HepG2 (cell line): ENCODE data around the gene ADGRB2. TPM values are rescaled to one million over a fixed set of nuclear protein-coding genes. Genes with fewer than 3 reads are reported as not detected.

Experiments used
- ATAC-seq: fragments of 200-7000 bp; cut with Tn5 transposase; 3 replicates; pipeline ENCODE4 v1.9.1; 2020; ENCODE audit warnings: mild to moderate bottlenecking, moderate library complexity
- BruUV-seq: library from RNA; stranded (reverse); fragments of 400-500 nt; replicated peaks from 2 replicates; lab custom pipeline; 2021; lab: Mats Ljungman, UMichigan
- CTCF ChIA-PET: fragments of 300-600 bp; formaldehyde crosslinking; extraction: SDS; loops from one replicate; lab custom pipeline; 2021; ENCODE audit warnings: low total read pairs, inconsistent platforms, low intra/inter-chr PET ratio; lab: Yijun Ruan, JAX
- POLR2A ChIA-PET: fragments of 350-600 bp; sonication (Branson Sonifier 250); formaldehyde crosslinking; loops from one replicate; lab custom pipeline; 2020; ENCODE audit warnings: antibody characterized with exemption, inconsistent platforms; lab: Yijun Ruan, JAX
- DNase-seq: peaks from one replicate; pipeline ENCODE4 v3.0.0-alpha.2; 2015; ENCODE audit warnings: low spot score
- FAIRE-seq: peaks from 3 replicates; lab custom pipeline; 2011; peaks lifted over from hg19 to GRCh38; lab: Jason Lieb, UNC
- H2AFZ ChIP-seq: one replicate; pipeline ENCODE4 v1.6.1; 2011; ENCODE audit warnings: low read length, inconsistent platforms
- H3K27ac ChIP-seq: fragments of 300-600 bp; 3 replicates; pipeline ENCODE4 v1.8.0; 2011; ENCODE audit warnings: mixed run types, mild to moderate bottlenecking, mixed read lengths, low read length, inconsistent platforms; ENCODE audit not compliant: insufficient read depth; ENCODE audit errors: extremely low read length
- H3K27me3 ChIP-seq, 2 experiments: fragments of 200-600 bp in 1 of 2; 2 replicates in 1 of 2; 3 replicates in 1 of 2; pipeline versions ENCODE4 v1.6.0 to v1.8.0; 2011; ENCODE audit warnings: low read length in 2 of 2, mild to moderate bottlenecking in 2 of 2, moderate library complexity in 2 of 2, inconsistent platforms in 1 of 2; ENCODE audit not compliant: insufficient read depth in 2 of 2, control insufficient read depth in 1 of 2
- H3K36me3 ChIP-seq, 2 experiments: fragments of 200-600 bp in 1 of 2; replicated peaks in 1 of 2; 2 replicates in 1 of 2; 3 replicates in 1 of 2; pipeline versions ENCODE4 v1.5.1 to v1.8.0; 2011; ENCODE audit warnings: low read length in 2 of 2, inconsistent platforms in 1 of 2; ENCODE audit not compliant: insufficient read depth in 2 of 2, control insufficient read depth in 1 of 2
- H3K4me1 ChIP-seq: 2 replicates; pipeline ENCODE4 v1.5.1; 2012; ENCODE audit warnings: low read length, inconsistent platforms; ENCODE audit not compliant: insufficient read depth
- H3K4me2 ChIP-seq: 2 replicates; pipeline ENCODE4 v1.6.0; 2011; ENCODE audit warnings: low read depth, low read length, inconsistent platforms
- H3K4me3 ChIP-seq, 3 experiments: fragments of 200-600 bp in 1 of 3; sonication (generic), shearing (Covaris generic) in 1 of 3; replicated peaks in 1 of 3; 2 replicates each; pipeline ENCODE4 v1.5.1; 2011 to 2016; ENCODE audit warnings: low read length in 3 of 3, inconsistent platforms in 2 of 3, low read depth in 2 of 3, mild to moderate bottlenecking in 2 of 3, control low read depth in 1 of 3, mixed read lengths in 1 of 3; ENCODE audit not compliant: insufficient read depth in 1 of 3
- H3K79me2 ChIP-seq: one replicate; pipeline ENCODE4 v1.6.1; 2011; ENCODE audit warnings: low read length, inconsistent platforms; ENCODE audit not compliant: insufficient read depth
- H3K9ac ChIP-seq: 2 replicates; pipeline ENCODE4 v1.6.0; 2011; ENCODE audit warnings: mild to moderate bottlenecking, low read depth, low read length, inconsistent platforms; ENCODE audit not compliant: insufficient read depth
- H3K9me3 ChIP-seq: 2 replicates; pipeline ENCODE4 v1.5.1; 2012; ENCODE audit warnings: mild to moderate bottlenecking, low read length
- H4K20me1 ChIP-seq: 2 replicates; pipeline ENCODE4 v1.6.0; 2011; ENCODE audit warnings: inconsistent platforms, mild to moderate bottlenecking, low read length, moderate library complexity; ENCODE audit not compliant: insufficient read depth
- ARHGAP35 ChIP-seq: sonication (generic); formaldehyde crosslinking; IDR thresholded peaks from 2 replicates; pipeline ENCODE4 v1.9.0; 2022; ENCODE audit warnings: mild to moderate bottlenecking, inconsistent platforms, moderate library complexity, missing genetic modification reagents, borderline replicate concordance
- ATF3 ChIP-seq: sonication (generic); formaldehyde crosslinking; IDR thresholded peaks from 2 replicates; pipeline ENCODE4 v1.4.0; 2020; ENCODE audit warnings: missing genetic modification reagents
- ATF6 ChIP-seq: sonication (generic); formaldehyde crosslinking; conservative IDR thresholded peaks from 2 replicates; pipeline ENCODE4 v1.4.0; 2020; ENCODE audit warnings: missing genetic modification reagents
- EHMT2 ChIP-seq: fragments of 200-600 bp; sonication (generic); IDR thresholded peaks from 2 replicates; pipeline ENCODE4 v1.7.0; 2017; ENCODE audit warnings: antibody characterized with exemption, low read depth, low read length, borderline replicate concordance
- IKZF1 ChIP-seq: fragments of 450-650 bp; IDR thresholded peaks from 2 replicates; pipeline ENCODE4 v1.7.1; 2016
- KAT7 ChIP-seq: IDR thresholded peaks from 2 replicates; pipeline ENCODE4 v1.6.1; 2018; ENCODE audit warnings: borderline replicate concordance, missing compliant biosample characterization
- KDM2A ChIP-seq: sonication (generic); formaldehyde crosslinking; IDR thresholded peaks from 2 replicates; pipeline ENCODE4 v1.4.0; 2020; ENCODE audit warnings: low read depth, missing genetic modification reagents, borderline replicate concordance
- MXD4 ChIP-seq: IDR thresholded peaks from 2 replicates; pipeline ENCODE4 v1.6.1; 2016; ENCODE audit warnings: mild to moderate bottlenecking, missing biosample characterization, missing genetic modification reagents
- MYC ChIP-seq: sonication (generic); formaldehyde crosslinking; IDR thresholded peaks from 2 replicates; pipeline ENCODE4 v1.9.0; 2021; ENCODE audit warnings: missing genetic modification reagents, borderline replicate concordance
- NCOA5 ChIP-seq: sonication (generic); formaldehyde crosslinking; IDR thresholded peaks from 2 replicates; pipeline ENCODE4 v1.4.0; 2020; ENCODE audit warnings: missing genetic modification reagents
- NR2F1 ChIP-seq, 2 experiments: fragments of 450-650 bp in 1 of 2; formaldehyde crosslinking in 1 of 2; IDR thresholded peaks; 2 replicates each; pipeline versions ENCODE4 v1.5.0 to v1.6.1; 2016 to 2020; ENCODE audit warnings: mild to moderate bottlenecking in 1 of 2, missing compliant biosample characterization in 1 of 2, missing genetic modification reagents in 1 of 2, moderate library complexity in 1 of 2
- SATB2 ChIP-seq: sonication (generic); formaldehyde crosslinking; IDR thresholded peaks from 2 replicates; pipeline ENCODE4 v1.5.0; 2020; ENCODE audit warnings: missing genetic modification reagents
- SNAPC2 ChIP-seq: sonication (generic); formaldehyde crosslinking; IDR thresholded peaks from 2 replicates; pipeline ENCODE4 v1.8.1; 2022; ENCODE audit warnings: mild to moderate bottlenecking, missing genetic modification reagents
- THAP7 ChIP-seq: sonication (generic); formaldehyde crosslinking; IDR thresholded peaks from 2 replicates; pipeline ENCODE4 v1.8.1; 2023; ENCODE audit warnings: mild to moderate bottlenecking, missing genetic modification reagents
- XRCC5 ChIP-seq: fragments of 200-400 bp; formaldehyde crosslinking; optimal IDR thresholded peaks from 2 replicates; pipeline ENCODE3; 2017; ENCODE audit warnings: mild to moderate bottlenecking, low read length
- ZC3H13 ChIP-seq: sonication (generic); formaldehyde crosslinking; IDR thresholded peaks from 2 replicates; pipeline ENCODE4 v1.8.1; 2023; ENCODE audit warnings: mild to moderate bottlenecking, missing genetic modification reagents, moderate library complexity
- ZFAT ChIP-seq: sonication (generic); formaldehyde crosslinking; conservative IDR thresholded peaks from 2 replicates; pipeline ENCODE4 v1.8.1; 2023; ENCODE audit warnings: missing genetic modification reagents, inconsistent platforms
- ZNF224 ChIP-seq: sonication (generic); formaldehyde crosslinking; IDR thresholded peaks from 2 replicates; pipeline ENCODE4 v1.5.0; 2020; ENCODE audit warnings: mild to moderate bottlenecking, missing genetic modification reagents
- ZNF674 ChIP-seq: sonication (generic); formaldehyde crosslinking; IDR thresholded peaks from 2 replicates; pipeline ENCODE4 v1.5.0; 2020; ENCODE audit warnings: low read depth, mild to moderate bottlenecking, missing genetic modification reagents
- ZNF709 ChIP-seq: sonication (generic); formaldehyde crosslinking; IDR thresholded peaks from 2 replicates; pipeline ENCODE4 v1.5.0; 2020; ENCODE audit warnings: mild to moderate bottlenecking, missing genetic modification reagents
- ZNF777 ChIP-seq: sonication (generic); formaldehyde crosslinking; IDR thresholded peaks from 2 replicates; pipeline ENCODE4 v1.4.0; 2020; ENCODE audit warnings: missing genetic modification reagents
- ZNF790 ChIP-seq: sonication (generic); formaldehyde crosslinking; IDR thresholded peaks from 2 replicates; pipeline ENCODE4 v1.8.0; 2022; ENCODE audit warnings: missing genetic modification reagents, mild to moderate bottlenecking, borderline replicate concordance
- WGBS: methylation state at CpG from one replicate; pipeline ENCODE4 v1.1.6; 2017; ENCODE audit warnings: low lambda C conversion rate; 5-methylcytosine and 5-hydroxymethylcytosine counted together
- in situ Hi-C: cut with HindIII; loops from 2 replicates; pipeline ENCODE4 v1.10.0; 2017; ENCODE audit warnings: low pct_unique_long_range_greater_than_20kb; ENCODE audit not compliant: extremely low pct_ligation_motif_present
- intact Hi-C: fragments of 100-400 bp; cut with micrococcal nuclease; formaldehyde crosslinking; loops from one replicate; pipeline ENCODE4 v1.10.0; 2022; ENCODE audit not compliant: unreplicated experiment
- polyA plus RNA-seq, 8 experiments: library from polyadenylated mRNA; depleted of rRNA in 3 of 8; stranded (reverse) in 7 of 8; unstranded in 1 of 8; fragments of >200 nt; fragmentation: Illumina TruSeq in 4 of 8; extraction: Trizol in 4 of 8; gene quantifications; 2 replicates each; pipeline versions ENCODE4 v1.2.1 to v1.2.3, GENCODE V29; 2011 to 2016; ENCODE audit warnings: low read depth in 4 of 8, missing spikeins in 1 of 8, mixed read lengths in 1 of 8; ENCODE audit not compliant: insufficient read depth in 1 of 8
- total RNA-seq, 5 experiments: library from RNA; depleted of rRNA; stranded (reverse); fragments of >200 nt; fragmentation: Illumina TruSeq; extraction: Trizol; gene quantifications; 2 replicates each; pipeline ENCODE4 v1.2.3, GENCODE V29; 2016; ENCODE audit warnings: low read depth in 1 of 5

Gene ADGRB2
- total and polyA plus RNA-seq, 2 of the 13 experiments (the other 11 are each of a cell fraction or from before 2014, with no cell fraction given): 0.03 to 0.09 TPM

GRCh38 chr1:31715087-31715872 lies 48.9 kb downstream of the ADGRB2 start:
- peak overlapping the region; percentile 63 to 82 (median 71) for H3K4me3 ChIP-seq
- CTCF ChIA-PET: interaction anchor here (1.1 to 3.0 kb wide), 5 partner anchors 14 to 73 kb away, joined by 3 to 20 read pairs (median 6); no protein-coding TSS in a partner anchor
- no peaks in the 10 kb centered on the region; a peak in 1 of 5 replicates for H3K27me3 ChIP-seq
- H3K4me2 ChIP-seq: peak overlapping the region; percentile 97
- H3K27ac ChIP-seq: peak overlapping the region; percentile 93
- no peaks in the 10 kb centered on the region for H4K20me1 ChIP-seq
- H3K36me3 ChIP-seq: no peaks in the 10 kb centered on the region
- H2AFZ ChIP-seq: no peak overlapping the region
- no peaks in the 10 kb centered on the region for H3K9me3 ChIP-seq
- peaks cover 31% of the 10 kb centered on the region for H3K4me1 ChIP-seq
- ATAC-seq (peak; percentile 96), FAIRE-seq (peak; percentile 89), DNase-seq (peak; percentile 86)
- H3K9ac ChIP-seq: peak overlapping the region; percentile 77
- POLR2A ChIA-PET: interaction anchor here (0.9 to 4.0 kb wide), 14 partner anchors 9 to 76 kb away, joined by 3 to 73 read pairs (median 6); partner anchors contain the start of genes COL16A1 and PEF1
- TSS peak; percentile 81 for BruUV-seq
- H3K79me2 ChIP-seq: no peaks in the 10 kb centered on the region
- intact Hi-C loops (loop anchor here (2.0 kb wide), 1 partner anchor 74 kb away; no protein-coding TSS in a partner anchor), in situ Hi-C loops (no loop called here)
- WGBS: 1% methylated on average over 16 of the region's 44 CpGs
- TF ChIP-seq ZNF790: no peak
- no peak for TF ChIP-seq IKZF1
- no peak for TF ChIP-seq KAT7 (CRISPR knock-in tag)
- 0 out of 2 replicates have a peak, but pooled peaks have one; percentile 53 for TF ChIP-seq MXD4 (CRISPR knock-in tag)
- no peak for TF ChIP-seq ZC3H13 (CRISPR knock-in tag)
- peak; percentile 78 for TF ChIP-seq ZNF777 (CRISPR knock-in tag)
- no peak for TF ChIP-seq ATF3 (CRISPR knock-in tag)
- peak; percentile 83; the same call in 1 of the 2 replicates for TF ChIP-seq ARHGAP35
- TF ChIP-seq NR2F1 (CRISPR knock-in tag; IDR thresholded peaks at IDR 0.05): no peak
- TF ChIP-seq ATF6 (CRISPR knock-in tag): no peak
- TF ChIP-seq SNAPC2 (CRISPR knock-in tag): 0 out of 2 replicates have a peak, but pooled peaks have one; percentile 47
- peak; percentile 86; the same call in 1 of the 2 replicates for TF ChIP-seq KDM2A (CRISPR knock-in tag)
- no peak for TF ChIP-seq XRCC5
- TF ChIP-seq SATB2 (CRISPR knock-in tag): no peak
- TF ChIP-seq ZNF674 (CRISPR knock-in tag): no peak
- no peak for TF ChIP-seq EHMT2
- TF ChIP-seq THAP7 (CRISPR knock-in tag): no peak; the same call in 1 of the 2 replicates
- no peak for TF ChIP-seq ZFAT (CRISPR knock-in tag)
- TF ChIP-seq NCOA5 (CRISPR knock-in tag): no peak
- no peak for TF ChIP-seq ZNF224 (CRISPR knock-in tag)
- peak; percentile 89 for TF ChIP-seq MYC (CRISPR knock-in tag)
- TF ChIP-seq ZNF709 (CRISPR knock-in tag): peak; percentile 82
